Glomerular visceral epithelial cell (primary cell): ENCODE results near the gene OPCML.

Source experiments
- DNase-seq: peaks from one replicate; pipeline ENCODE4 v3.0.0-alpha.2; 2016; ENCODE audit errors: extremely low spot score

OPCML gene

GRCh38 chr11:133175103-133175502 is 357.2 kb downstream of the OPCML start:
- DNase-seq: no peak

GRCh38 chr11:133173810-133174412 is 358.4 kb downstream of the OPCML start:
- no peak for DNase-seq

GRCh38 chr11:133172349-133172748 is 360.0 kb downstream of the OPCML start:
- DNase-seq: no peak

- DNase-seq: no peak
These were observed 360.9 kb downstream of the OPCML start for GRCh38 chr11:133171374-133171773.

GRCh38 chr11:133168016-133168415 is 364.3 kb downstream of the OPCML start:
- DNase-seq: no peak

- no peak for DNase-seq
These were observed 365.6 kb downstream of the OPCML start for GRCh38 chr11:133166662-133167061.

GRCh38 chr11:133164986-133165385 is 367.3 kb downstream of the OPCML start:
- DNase-seq: no peak

GRCh38 chr11:133163463-133164419 is 368.6 kb downstream of the OPCML start:
- no peak for DNase-seq

- DNase-seq: no peak
These were observed 370.1 kb downstream of the OPCML start for GRCh38 chr11:133162227-133162626.

GRCh38 chr11:133160754-133161153 is 371.5 kb downstream of the OPCML start:
- no peak for DNase-seq

GRCh38 chr11:133156986-133157745 is 375.1 kb downstream of the OPCML start:
- no peak for DNase-seq

GRCh38 chr11:133154781-133155180 is 377.5 kb downstream of the OPCML start:
- DNase-seq: no peak

GRCh38 chr11:133154076-133154475 is 378.2 kb downstream of the OPCML start:
- DNase-seq: no peak

GRCh38 chr11:133153031-133153430 is 379.3 kb downstream of the OPCML start:
- no peak for DNase-seq

GRCh38 chr11:133149698-133150097 is 382.6 kb downstream of the OPCML start:
- no peak for DNase-seq

- DNase-seq: no peak
These were observed 384.7 kb downstream of the OPCML start for GRCh38 chr11:133147625-133148024.

- no peak for DNase-seq
These were observed 385.5 kb downstream of the OPCML start for GRCh38 chr11:133146697-133147306.

- DNase-seq: no peak
These were observed 394.4 kb downstream of the OPCML start for GRCh38 chr11:133137939-133138338.

GRCh38 chr11:133137270-133137669 is 395.0 kb downstream of the OPCML start:
- no peak for DNase-seq

- DNase-seq: no peak
These were observed 395.9 kb downstream of the OPCML start for GRCh38 chr11:133136376-133136775.

GRCh38 chr11:133134314-133135173 is 397.8 kb downstream of the OPCML start:
- peak; percentile 2 for DNase-seq
